SH-SY5Y (cell line): ENCODE results near the gene RNF214.

Experiments
- GATA2 ChIP-seq: IDR thresholded peaks from 2 replicates; pipeline ENCODE4 v1.6.1; 2011; ENCODE audit warnings: mild to moderate bottlenecking, low read depth, low read length
- GATA3 ChIP-seq: IDR thresholded peaks from 2 replicates; pipeline ENCODE4 v1.6.1; 2011; ENCODE audit warnings: low read depth, mild to moderate bottlenecking, low read length, moderate library complexity

RNF214 gene

GRCh38 chr11:117232911-117233409 lies 489 bp downstream of the RNF214 start:
- TF ChIP-seq GATA3 (no peak), GATA2 (no peak)

DNA sequence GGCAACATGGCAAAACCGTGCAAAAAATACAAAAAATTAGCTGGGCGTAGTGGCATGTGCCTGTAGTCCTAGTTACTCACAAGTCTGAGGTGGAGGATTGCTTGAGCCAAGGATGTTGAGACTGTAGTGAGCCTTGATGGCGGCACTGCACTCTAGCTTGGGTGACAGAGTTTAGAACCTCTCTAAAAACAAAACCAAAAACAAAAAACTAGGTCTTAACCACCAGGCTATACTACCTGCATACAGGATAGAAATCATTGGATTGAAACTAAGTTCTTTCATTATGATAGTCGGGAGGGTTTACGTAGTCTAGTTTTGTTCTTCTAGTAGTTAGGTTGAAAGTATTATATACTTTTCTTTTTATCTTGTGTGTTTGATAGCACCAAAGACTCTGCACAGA lies 5.8 kb downstream of the RNF214 start:
- TF ChIP-seq GATA3 = no peak
- no peak for TF ChIP-seq GATA2

- TF ChIP-seq GATA3 (no peak), GATA2 (no peak)
These were observed 6.8 kb downstream of the RNF214 start for GRCh38 chr11:117239295-117239694.

DNA sequence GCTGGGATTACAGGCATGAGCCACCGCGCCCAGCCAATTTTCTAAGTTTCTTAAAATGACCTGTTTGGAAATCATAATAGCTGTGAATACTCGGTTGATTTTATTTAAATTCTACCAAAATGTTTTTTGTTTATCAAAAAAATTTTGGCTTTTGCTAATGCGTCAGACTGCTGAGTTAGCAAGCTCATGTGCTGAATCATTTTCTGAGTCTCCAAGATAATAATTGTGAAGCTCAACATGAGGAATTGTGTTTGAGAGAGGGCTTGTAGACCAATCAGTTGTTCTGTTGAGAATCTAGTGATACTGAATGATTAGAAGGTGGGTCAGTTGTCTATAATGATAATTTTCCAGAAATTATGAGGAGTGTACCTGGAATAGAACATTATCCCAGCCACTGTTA lies 15.9 kb downstream of the RNF214 start:
- TF ChIP-seq GATA2 = no peak
- no peak for TF ChIP-seq GATA3

DNA sequence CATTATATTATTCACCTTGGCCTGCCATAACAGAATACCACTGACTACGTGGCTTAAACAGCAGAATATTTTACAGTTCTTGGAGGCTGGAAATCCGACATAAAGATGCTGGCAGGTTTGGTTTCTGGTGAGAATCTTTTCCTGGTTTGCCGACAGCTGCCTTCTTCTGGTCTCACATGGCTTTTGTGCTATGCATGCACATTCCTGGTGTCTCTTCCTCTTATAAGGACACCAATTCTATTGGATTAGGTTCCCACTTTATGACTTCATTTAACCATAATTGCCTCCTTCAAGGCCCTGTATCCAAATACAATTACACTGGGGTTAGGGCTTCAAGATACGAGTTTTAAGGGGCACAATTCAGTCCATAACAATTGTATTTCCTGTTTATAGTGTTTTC lies 17.1 kb downstream of the RNF214 start:
- TF ChIP-seq GATA2 (no peak), GATA3 (no peak)

DNA sequence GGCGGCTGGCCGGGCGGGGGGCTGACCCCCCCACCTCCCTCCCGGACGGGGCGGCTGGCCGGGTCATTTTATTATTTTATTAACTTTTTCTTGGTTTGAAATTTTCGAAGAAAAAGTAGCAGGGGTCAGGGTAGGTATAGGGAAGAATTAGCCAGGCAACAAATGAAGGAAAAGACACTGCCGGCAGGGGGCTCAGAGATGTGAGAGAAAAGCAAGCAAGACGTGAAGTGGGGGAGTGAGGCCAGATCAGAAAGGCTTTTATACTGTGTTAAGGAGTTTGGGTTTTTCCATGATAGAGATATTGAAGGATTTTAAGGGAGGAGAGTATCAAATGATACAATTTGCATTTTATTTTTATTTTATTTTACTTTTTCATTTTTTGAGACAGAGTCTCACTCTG lies 19.0 kb downstream of the RNF214 start:
- TF ChIP-seq GATA3 = no peak
- no peak for TF ChIP-seq GATA2

GRCh38 chr11:117255966-117256365 lies 23.5 kb downstream of the RNF214 start:
- TF ChIP-seq GATA2 = no peak
- TF ChIP-seq GATA3 = no peak

DNA sequence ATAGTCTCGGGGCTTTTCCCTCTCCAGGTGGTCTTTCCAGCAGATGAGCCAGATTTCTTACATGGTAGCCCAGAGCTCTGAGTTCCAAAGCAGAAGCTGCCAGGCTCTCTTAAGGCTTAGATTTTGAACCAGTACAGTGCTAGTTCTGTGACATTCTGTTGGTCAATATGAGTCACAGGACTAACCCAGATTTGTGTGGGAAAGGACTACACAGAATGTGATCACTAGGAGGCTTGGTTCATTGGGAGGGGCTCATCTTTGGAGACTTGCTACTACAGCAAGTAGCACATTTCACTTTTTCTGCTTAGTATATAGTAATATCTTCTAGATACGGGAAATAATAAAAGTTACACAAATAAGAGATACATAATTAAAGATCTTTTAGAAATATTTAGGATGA lies 24.1 kb downstream of the RNF214 start:
- TF ChIP-seq GATA2 = no peak
- TF ChIP-seq GATA3 = no peak

GRCh38 chr11:117258576-117258975 lies 26.1 kb downstream of the RNF214 start:
- no peak for TF ChIP-seq GATA3
- no peak for TF ChIP-seq GATA2

GRCh38 chr11:117259417-117259816 lies 26.9 kb downstream of the RNF214 start:
- TF ChIP-seq GATA3 (no peak), GATA2 (no peak)

- no peak for TF ChIP-seq GATA3
- TF ChIP-seq GATA2 = no peak
These were observed 33.3 kb downstream of the RNF214 start for GRCh38 chr11:117265745-117266144.

GRCh38 chr11:117269856-117270255 lies 37.4 kb downstream of the RNF214 start:
- TF ChIP-seq GATA2 (no peak), GATA3 (no peak)

DNA sequence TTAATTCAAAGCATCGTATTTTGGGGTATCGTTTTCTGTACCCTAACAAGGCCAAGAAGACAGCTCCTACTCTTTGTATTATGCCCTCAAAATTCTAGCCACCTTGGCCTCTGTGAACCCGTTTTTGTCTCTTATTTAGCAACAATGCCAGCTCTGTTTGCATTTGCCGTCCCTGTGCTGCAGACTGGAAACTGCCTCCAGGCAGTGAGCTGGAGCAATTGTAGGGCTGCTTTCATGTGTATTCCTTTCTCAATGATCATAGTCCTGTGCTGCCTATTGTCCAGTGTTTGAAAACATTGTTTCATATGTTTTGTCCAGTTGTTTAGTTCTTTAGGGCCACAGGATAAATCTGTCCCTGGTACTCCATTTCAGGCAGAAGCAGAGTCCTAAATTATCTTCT lies 38.7 kb downstream of the RNF214 start:
- TF ChIP-seq GATA3 = no peak
- TF ChIP-seq GATA2 = no peak

GRCh38 chr11:117273550-117274289 lies 41.2 kb downstream of the RNF214 start:
- TF ChIP-seq GATA2 (no peak), GATA3 (no peak)

GRCh38 chr11:117278347-117278746 lies 45.9 kb downstream of the RNF214 start:
- TF ChIP-seq GATA3 (no peak), GATA2 (no peak)
